Small intestine (tissue), 7 donors: ENCODE measurements around the gene MYH16. TPM values are rescaled to one million over a fixed set of nuclear protein-coding genes. Genes with fewer than 3 reads are reported as not detected.
"Not testable (repeated sequence)": the region's sequence is repeated elsewhere in the genome, so short reads cannot be mapped to it uniquely, and the experiment has no call there.

Experiments used
- DNase-seq, 2 donors: peaks; one replicate each; pipeline versions ENCODE4 v3.0.0 to v3.0.0-alpha.2; 2013
- FAIRE-seq: peaks from 2 replicates; lab custom pipeline; 2012; peaks lifted over from hg19 to GRCh38; lab: Jason Lieb, UNC
- H3K27ac ChIP-seq, 3 donors: one replicate each; pipeline ENCODE4 v1.5.1; 2013; ENCODE audit warnings: low read length in 2 of 3, mild to moderate bottlenecking in 2 of 3, control low read depth in 1 of 3, inconsistent platforms in 1 of 3, low read depth in 1 of 3, moderate library complexity in 1 of 3
- H3K27me3 ChIP-seq, 3 donors: one replicate each; pipeline ENCODE4 v1.6.1; 2013; ENCODE audit warnings: low read length in 3 of 3, inconsistent platforms in 1 of 3; ENCODE audit not compliant: control insufficient read depth in 3 of 3, insufficient read depth in 3 of 3
- H3K36me3 ChIP-seq, 3 donors: one replicate each; pipeline ENCODE4 v1.6.1; 2013; ENCODE audit warnings: low read length in 3 of 3, inconsistent platforms in 1 of 3, low read depth in 1 of 3, mild to moderate bottlenecking in 1 of 3, moderate library complexity in 1 of 3; ENCODE audit not compliant: control insufficient read depth in 3 of 3, insufficient read depth in 2 of 3
- H3K4me1 ChIP-seq, 3 donors: one replicate each; pipeline ENCODE4 v1.6.1; 2013; ENCODE audit warnings: low read length in 2 of 3, inconsistent platforms in 1 of 3, low read depth in 1 of 3, mild to moderate bottlenecking in 1 of 3, moderate library complexity in 1 of 3; ENCODE audit not compliant: control insufficient read depth in 3 of 3, insufficient read depth in 2 of 3
- H3K4me3 ChIP-seq, 3 donors: one replicate each; pipeline ENCODE4 v1.5.1; 2013; ENCODE audit warnings: low read length in 3 of 3, control low read depth in 1 of 3, inconsistent platforms in 1 of 3, low read depth in 1 of 3, mild to moderate bottlenecking in 1 of 3, moderate library complexity in 1 of 3
- H3K9me3 ChIP-seq, 2 donors: one replicate each; pipeline ENCODE4 v1.6.1; 2013; ENCODE audit warnings: low read depth in 1 of 2, low read length in 1 of 2; ENCODE audit not compliant: control insufficient read depth in 2 of 2, insufficient read depth in 1 of 2
- WGBS, 3 donors: extraction: QIAGEN DNeasy Blood & Tissue Kit; methylation state at CpG; one replicate each; pipeline ENCODE4 v1.1.7; 2013; 5-methylcytosine and 5-hydroxymethylcytosine counted together
- polyA plus RNA-seq, 4 donors: library from polyadenylated mRNA; stranded (reverse) in 3 of 4; unstranded in 1 of 4; fragments of 200-250 nt in 3 of 4; fragments of 120-200 nt in 1 of 4; gene quantifications; one replicate each; pipeline versions ENCODE4 v1.2.1 to v1.2.3, GENCODE V29; 2013
- donor health status: healthy with polysubstance abuse.
- donor health status: control.
- donor health status: control.
- donor health status: Bipolar disorder and iron deficiency.
- donor health status: healthy.

The MYH16 gene
- polyA plus RNA-seq, 4 donors = 0.01 to 0.07 TPM; not detected in 2

- Histone ChIP-seq H3K4me1 (peaks cover 0 to 8% (median 0%) of the 10 kb centered on the region in 3 donors), H3K27ac (no peak overlapping the region), H3K27me3 (no peaks in the 10 kb centered on the region), H3K4me3 (no peak overlapping the region), H3K9me3 (peaks cover 0 to 11% of the 10 kb centered on the region in 2 donors), H3K36me3 (no peaks in the 10 kb centered on the region)
- DNase-seq = peak; percentile 45 to 71
- 13 to 57% (median 19%) methylated on average over 7 of the region's 7 CpGs for WGBS, 3 donors
- no peak for FAIRE-seq
Observed at GRCh38 chr7:99314504-99314903, 41.9 kb downstream of the MYH16 start.

GRCh38 chr7:99320371-99320770, 47.7 kb downstream of the MYH16 start:
- Histone ChIP-seq H3K27me3 (no peaks in the 10 kb centered on the region), H3K27ac (peak overlapping the region in 1 of 3 donors; percentile 17), H3K4me3 (no peak overlapping the region), H3K36me3 (no peaks in the 10 kb centered on the region), H3K9me3 (no peaks in the 10 kb centered on the region), H3K4me1 (peaks cover 0 to 20% (median 0%) of the 10 kb centered on the region in 3 donors)
- FAIRE-seq (no peak), DNase-seq (no peak)
- 74 to 78% (median 74%) methylated on average over 4 of the region's 4 CpGs for WGBS, 3 donors

- WGBS, 3 donors = 87 to 93% (median 89%) methylated on average over 6 of the region's 6 CpGs
Observed at GRCh38 chr7:99322659-99323058, 50.0 kb downstream of the MYH16 start.

GRCh38 chr7:99324559-99324958, 51.9 kb downstream of the MYH16 start:
- peaks cover 4 to 30% (median 8%) of the 10 kb centered on the region in 3 donors for H3K4me1 ChIP-seq
- H3K27ac ChIP-seq = no peak overlapping the region
- peak overlapping the region in 1 of 3 donors; percentile 90 for H3K4me3 ChIP-seq
- FAIRE-seq = no peak
- no peaks in the 10 kb centered on the region for H3K27me3 ChIP-seq
- H3K36me3 ChIP-seq = peaks cover 0 to 15% (median 0%) of the 10 kb centered on the region in 3 donors
- DNase-seq = no peak
- no peaks in the 10 kb centered on the region for H3K9me3 ChIP-seq
- 97 to 98% (median 97%) methylated on average over 14 of the region's 14 CpGs for WGBS, 3 donors

More at GRCh38 chr7:99322659-99323058, 50.0 kb downstream of the MYH16 start:
- not testable (repeated sequence) for H3K36me3 ChIP-seq, DNase-seq, FAIRE-seq, H3K4me3 ChIP-seq, H3K27me3 ChIP-seq, H3K27ac ChIP-seq, H3K9me3 ChIP-seq
- H3K4me1 ChIP-seq = peaks cover 4 to 23% (median 8%) of the 10 kb centered on the region in 3 donors

GRCh38 chr7:99325001-99325493, 52.4 kb downstream of the MYH16 start:
- H3K4me1 ChIP-seq = peaks cover 4 to 35% (median 8%) of the 10 kb centered on the region in 3 donors
- peaks cover 0 to 15% (median 0%) of the 10 kb centered on the region in 3 donors for H3K36me3 ChIP-seq
- WGBS, 3 donors = 28 to 36% (median 32%) methylated on average over 14 of the region's 14 CpGs
- H3K9me3 ChIP-seq = no peaks in the 10 kb centered on the region
- no peak for FAIRE-seq
- H3K27me3 ChIP-seq = no peaks in the 10 kb centered on the region
- no peak for DNase-seq
- peak overlapping the region in 1 of 3 donors; percentile 88 for H3K27ac ChIP-seq
- peak overlapping the region; percentile 56 to 94 (median 90) for H3K4me3 ChIP-seq

- FAIRE-seq = no peak
- H3K27ac ChIP-seq = peak within 1 kb of the TSS; percentile 87 to 88 (median 88)
- DNase-seq = peak; percentile 94 to 97
- no peaks in the 10 kb centered on the region for H3K27me3 ChIP-seq
- H3K4me1 ChIP-seq = peaks cover 4 to 31% (median 8%) of the 10 kb centered on the region in 3 donors
- H3K9me3 ChIP-seq = no peaks in the 10 kb centered on the region
- WGBS, 3 donors = 0% methylated on average over 51 to 82 of the region's 82 CpGs
- H3K4me3 ChIP-seq = peak within 1 kb of the TSS; percentile 90 to 97 (median 94)
- H3K36me3 ChIP-seq = peaks cover 0 to 15% (median 0%) of the 10 kb centered on the region in 3 donors
Observed at GRCh38 chr7:99325592-99326407, 53.2 kb downstream of the MYH16 start, which contains the start of gene ARPC1A. Gene ARPC1A (plus strand): TSS chr7:99325898. CDS start chr7:99333354, 7,456 bp downstream.

- Histone ChIP-seq H3K9me3 (no peaks in the 10 kb centered on the region), H3K4me3 (peak overlapping the region; percentile 90 to 97 (median 94)), H3K27ac (peak overlapping the region; percentile 87 to 88 (median 88)), H3K27me3 (no peaks in the 10 kb centered on the region), H3K4me1 (peaks cover 7 to 36% (median 11%) of the 10 kb centered on the region in 3 donors), H3K36me3 (peaks cover 0 to 19% (median 0%) of the 10 kb centered on the region in 3 donors)
- no peak for FAIRE-seq
- WGBS, 3 donors = 0 to 2% (median 0%) methylated on average over 10 of the region's 10 CpGs
- DNase-seq = no peak
Observed at GRCh38 chr7:99326408-99326782, 53.8 kb downstream of the MYH16 start.

- FAIRE-seq = not testable (repeated sequence)
Observed at GRCh38 chr7:99330314-99330961, 57.8 kb downstream of the MYH16 start.

More at GRCh38 chr7:99330314-99330961, 57.8 kb downstream of the MYH16 start:
- 47 to 63% (median 47%) methylated on average over 8 of the region's 8 CpGs for WGBS, 3 donors
- peak; percentile 89 to 94 for DNase-seq
- not testable (repeated sequence) for H3K4me3 ChIP-seq, H3K9me3 ChIP-seq, H3K27me3 ChIP-seq
- Histone ChIP-seq H3K36me3 (peaks cover 3 to 45% (median 4%) of the 10 kb centered on the region in 3 donors), H3K4me1 (peaks cover 7 to 33% (median 11%) of the 10 kb centered on the region in 3 donors), H3K27ac (peak overlapping the region; percentile 71 to 89 (median 83))
